CMK (cell line): Measurements from ENCODE around the gene SCARB2.
"Not testable (repeated sequence)": the region's sequence is repeated elsewhere in the genome, so short reads cannot be mapped to it uniquely, and the experiment has no call there.

Experiments
- DNase-seq: peaks from one replicate; pipeline ENCODE4 v3.0.0-alpha.2; 2010; ENCODE audit warnings: low read depth

The SCARB2 gene, protein sequence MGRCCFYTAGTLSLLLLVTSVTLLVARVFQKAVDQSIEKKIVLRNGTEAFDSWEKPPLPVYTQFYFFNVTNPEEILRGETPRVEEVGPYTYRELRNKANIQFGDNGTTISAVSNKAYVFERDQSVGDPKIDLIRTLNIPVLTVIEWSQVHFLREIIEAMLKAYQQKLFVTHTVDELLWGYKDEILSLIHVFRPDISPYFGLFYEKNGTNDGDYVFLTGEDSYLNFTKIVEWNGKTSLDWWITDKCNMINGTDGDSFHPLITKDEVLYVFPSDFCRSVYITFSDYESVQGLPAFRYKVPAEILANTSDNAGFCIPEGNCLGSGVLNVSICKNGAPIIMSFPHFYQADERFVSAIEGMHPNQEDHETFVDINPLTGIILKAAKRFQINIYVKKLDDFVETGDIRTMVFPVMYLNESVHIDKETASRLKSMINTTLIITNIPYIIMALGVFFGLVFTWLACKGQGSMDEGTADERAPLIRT

DNA sequence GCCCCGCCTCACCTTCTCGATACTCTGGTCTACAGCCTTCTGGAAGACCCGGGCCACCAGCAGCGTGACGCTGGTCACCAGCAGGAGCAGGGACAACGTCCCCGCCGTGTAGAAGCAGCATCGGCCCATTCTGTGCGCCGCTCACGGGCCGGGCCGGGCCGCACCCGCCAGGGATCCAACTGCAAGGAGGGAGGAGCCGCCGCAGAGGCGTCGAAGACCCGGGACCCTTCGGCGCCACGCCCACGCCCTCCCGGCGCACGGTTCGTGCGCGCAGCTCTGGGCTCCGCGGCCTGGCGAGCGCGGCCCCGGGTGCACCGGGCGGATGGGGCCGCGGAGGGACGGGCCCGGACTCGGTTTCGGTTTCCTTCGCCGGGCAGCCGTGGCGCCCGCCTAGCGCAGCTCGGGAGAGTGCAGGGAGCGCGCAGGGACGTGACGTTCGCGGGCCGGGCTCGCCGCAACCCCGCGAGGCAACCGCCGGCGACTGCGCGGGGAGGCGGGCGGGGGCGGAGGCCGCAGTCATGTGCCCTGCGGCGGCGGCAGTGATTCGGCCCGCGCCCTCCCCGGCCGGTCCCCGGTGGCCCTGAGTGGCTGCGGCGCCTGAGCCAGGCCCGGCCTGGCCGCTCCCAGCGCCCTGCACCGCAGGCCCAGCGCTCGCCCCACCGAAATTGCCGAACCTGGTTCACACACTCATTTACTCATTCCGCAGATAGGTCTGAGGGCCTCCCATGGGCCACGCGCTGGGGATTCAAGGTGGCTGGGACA is at the start of gene SCARB2:
SCARB2 (minus strand) TSS at position 410 of the 762 bp plus-strand sequence; CDS start at position 129, 281 bp downstream.
- peak; percentile 27 for DNase-seq

GRCh38 chr4:76260571-76260970 is 46.9 kb upstream of the SCARB2 start:
- DNase-seq, result no peak

DNA sequence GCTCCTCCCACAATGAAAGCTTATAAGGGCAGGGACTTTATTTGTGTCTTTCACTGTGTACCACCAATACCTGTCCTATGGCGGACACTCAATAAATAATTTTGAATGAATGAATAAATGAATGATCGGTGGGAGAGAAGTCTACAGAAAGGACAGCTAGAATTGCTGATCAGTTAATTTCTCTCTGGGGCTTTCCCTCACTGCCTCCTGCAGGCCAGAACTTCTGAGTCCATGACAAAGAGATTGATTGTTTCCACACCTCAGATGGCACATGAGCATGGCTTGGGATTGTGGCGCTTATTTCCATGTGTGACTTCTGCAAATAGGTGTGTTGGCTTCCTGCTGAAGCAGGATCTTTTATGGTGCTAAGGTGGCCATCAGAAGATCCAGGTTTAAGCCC is 44.2 kb upstream of the SCARB2 start:
- DNase-seq, result no peak

- no peak for DNase-seq
Observed at GRCh38 chr4:76256968-76257367, 43.3 kb upstream of the SCARB2 start.

- DNase-seq, result no peak
Observed at GRCh38 chr4:76256032-76256431, 42.4 kb upstream of the SCARB2 start.

GRCh38 chr4:76253511-76253910 is 39.9 kb upstream of the SCARB2 start:
- DNase-seq, result no peak

GRCh38 chr4:76252271-76252653 is 38.6 kb upstream of the SCARB2 start:
- DNase-seq, result no peak

DNA sequence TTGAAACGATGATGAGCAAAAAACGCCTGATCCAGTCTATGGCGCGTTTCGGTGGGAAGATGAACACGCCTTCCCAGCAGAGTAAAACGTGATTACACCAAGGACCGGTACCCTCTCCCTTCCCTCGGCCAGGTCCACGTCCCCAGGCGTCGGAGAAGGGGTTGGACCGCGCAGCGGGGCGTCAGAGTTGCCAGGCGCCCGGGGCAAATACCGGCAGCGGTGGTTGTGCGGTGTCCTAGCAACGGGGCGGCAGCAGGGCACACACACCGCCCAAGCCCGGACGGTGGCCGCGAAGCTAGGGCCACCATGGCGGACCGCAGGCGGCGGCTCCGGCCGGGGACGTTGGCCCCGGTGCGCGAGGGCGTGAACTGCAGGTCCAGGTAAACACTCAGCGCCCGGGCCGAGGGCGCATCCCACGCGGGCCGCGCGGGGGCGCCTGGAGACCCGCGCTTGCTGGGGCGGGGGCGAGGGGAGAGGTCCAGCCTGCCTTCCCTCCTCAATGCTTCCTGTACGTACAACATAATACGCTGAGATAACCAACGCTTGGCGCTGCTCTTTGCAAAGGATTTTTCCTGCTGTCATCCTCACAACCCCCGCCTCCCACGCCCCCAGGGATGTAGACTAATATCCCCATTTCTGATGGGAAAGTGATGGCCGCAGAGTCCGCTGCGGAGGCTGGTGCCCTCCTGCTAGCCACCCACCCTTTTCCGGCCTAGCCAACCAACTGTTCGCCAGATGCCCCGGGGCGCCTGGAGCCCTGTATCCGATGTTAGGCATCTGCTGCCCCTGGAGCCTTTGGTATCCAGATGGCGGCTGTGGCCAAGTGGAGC is 38.0 kb upstream of the SCARB2 start, which contains the start of gene FAM47E:
FAM47E (plus strand) TSS at position 281 of the 830 bp plus-strand sequence; CDS start at position 307, 26 bp downstream.
- no peak for DNase-seq

DNA sequence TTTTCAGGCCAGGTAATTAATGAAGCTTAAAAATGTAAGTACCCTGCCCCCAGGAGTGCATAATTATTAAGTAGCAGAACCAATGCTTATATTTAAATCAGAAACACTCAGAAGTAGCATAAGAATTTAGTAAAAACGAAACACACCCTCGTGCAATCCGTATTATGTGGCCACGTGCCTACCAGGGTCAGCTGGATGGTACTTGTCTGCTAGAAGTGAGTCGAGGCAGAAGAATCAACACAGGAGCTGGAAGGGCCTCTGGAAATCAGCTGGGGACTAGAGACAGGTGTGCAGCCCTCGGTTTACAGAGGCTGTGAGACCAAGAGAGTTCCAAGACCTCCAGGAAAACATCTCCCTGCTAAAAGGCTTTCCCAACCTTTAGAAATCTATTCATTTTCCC is 37.3 kb upstream of the SCARB2 start:
- DNase-seq, result no peak

DNA sequence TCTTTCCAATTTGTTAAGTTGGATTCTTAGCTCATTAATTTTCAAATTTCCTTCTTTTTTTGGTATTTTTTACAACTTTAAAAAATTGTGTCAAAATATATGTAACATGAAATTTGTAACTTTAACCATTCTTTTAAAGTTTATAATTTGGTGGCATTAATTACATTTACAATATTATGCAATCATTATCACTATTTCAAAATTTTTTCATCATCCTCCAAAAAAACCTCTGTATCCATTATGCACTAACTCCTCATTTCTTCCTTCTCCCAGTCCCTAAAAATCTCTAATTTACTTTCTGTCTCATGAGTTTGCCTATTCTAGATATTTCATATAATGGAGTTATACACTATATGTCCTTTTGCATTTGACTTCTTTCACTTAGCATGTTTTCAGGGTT is 33.2 kb upstream of the SCARB2 start:
- no peak for DNase-seq

GRCh38 chr4:76246025-76246424 is 32.4 kb upstream of the SCARB2 start:
- DNase-seq, result no peak

- not testable (repeated sequence) for DNase-seq
Observed at GRCh38 chr4:76243877-76244276, 30.3 kb upstream of the SCARB2 start.

GRCh38 chr4:76240236-76240635 is 26.6 kb upstream of the SCARB2 start:
- DNase-seq, result no peak

- DNase-seq, result no peak
Observed at GRCh38 chr4:76238701-76239100, 25.1 kb upstream of the SCARB2 start.

DNA sequence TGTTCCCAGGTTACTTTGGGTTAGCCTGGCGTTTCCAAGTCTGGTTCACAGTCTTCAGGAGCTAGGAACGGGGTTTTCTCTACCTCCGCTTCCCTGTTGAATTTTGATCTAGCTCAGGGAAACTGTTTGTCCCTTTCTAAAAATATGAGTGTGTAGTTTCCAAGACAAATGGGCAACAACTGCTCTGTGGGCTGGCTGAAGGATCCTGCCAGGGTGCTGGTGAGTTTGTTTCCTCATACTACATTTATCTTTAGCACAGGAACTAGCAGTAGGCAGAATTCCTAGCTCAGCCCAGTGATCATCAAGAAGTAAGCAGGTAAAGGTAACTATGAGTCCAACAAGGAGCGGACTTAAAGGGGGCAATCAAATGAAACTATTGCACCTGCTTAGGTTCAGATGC is 24.6 kb upstream of the SCARB2 start:
- no peak for DNase-seq

DNA sequence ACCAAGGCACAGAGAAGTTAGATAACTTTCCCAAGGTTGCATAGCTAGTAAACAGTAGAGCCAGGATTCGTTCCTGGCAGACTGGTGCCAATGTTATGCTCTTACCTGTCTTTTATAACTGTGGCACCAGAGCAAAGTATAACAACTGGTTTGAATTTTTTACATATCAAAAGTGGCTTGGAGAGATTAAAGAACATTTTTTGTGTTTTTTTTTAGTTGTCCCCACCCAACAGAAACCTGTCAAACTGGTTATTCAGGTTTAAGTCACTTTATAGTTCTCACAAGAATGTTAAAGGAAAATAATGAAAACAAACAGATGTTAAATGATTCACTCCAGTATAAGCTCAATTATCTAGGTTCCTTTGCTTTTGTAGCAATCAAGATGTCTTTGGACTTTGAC is 22.3 kb upstream of the SCARB2 start:
- no peak for DNase-seq

DNA sequence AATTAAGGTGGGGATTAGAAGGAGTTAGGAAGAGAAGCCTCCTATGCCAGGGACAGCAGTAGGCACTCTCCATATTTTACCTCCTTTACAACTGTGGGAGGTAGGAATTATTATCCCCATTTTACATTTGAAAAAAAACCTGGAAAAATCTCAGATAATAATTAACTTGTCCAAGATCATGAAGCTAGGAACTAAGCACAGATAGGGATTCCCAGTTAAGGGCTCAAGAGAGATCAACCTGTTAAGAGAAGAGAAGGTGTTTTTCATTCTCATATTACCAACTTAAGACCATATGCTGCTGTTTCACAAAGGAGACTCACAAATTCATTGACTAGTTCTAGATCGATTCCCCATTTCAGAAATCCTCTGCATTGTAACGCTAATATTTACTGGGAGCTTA is 21.8 kb upstream of the SCARB2 start:
- DNase-seq, result no peak

DNA sequence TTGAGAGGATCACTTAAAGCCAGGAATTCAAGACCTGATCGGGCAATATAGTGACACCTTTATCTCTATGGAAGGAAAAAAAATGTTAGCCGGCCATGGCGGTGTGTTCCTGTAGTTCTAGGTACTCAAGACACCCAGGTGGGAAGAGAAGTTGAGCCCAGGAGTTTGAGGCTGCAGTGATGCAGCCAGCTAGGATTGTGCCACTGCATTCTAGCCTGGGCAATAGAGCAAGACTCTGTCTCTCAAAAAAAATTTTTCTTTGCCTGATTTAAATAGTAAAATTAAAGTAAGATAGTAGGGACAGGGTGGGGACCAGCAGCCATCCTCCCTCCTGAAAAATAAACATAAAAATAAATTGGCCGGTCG is 21.0 kb upstream of the SCARB2 start:
- DNase-seq, result no peak

DNA sequence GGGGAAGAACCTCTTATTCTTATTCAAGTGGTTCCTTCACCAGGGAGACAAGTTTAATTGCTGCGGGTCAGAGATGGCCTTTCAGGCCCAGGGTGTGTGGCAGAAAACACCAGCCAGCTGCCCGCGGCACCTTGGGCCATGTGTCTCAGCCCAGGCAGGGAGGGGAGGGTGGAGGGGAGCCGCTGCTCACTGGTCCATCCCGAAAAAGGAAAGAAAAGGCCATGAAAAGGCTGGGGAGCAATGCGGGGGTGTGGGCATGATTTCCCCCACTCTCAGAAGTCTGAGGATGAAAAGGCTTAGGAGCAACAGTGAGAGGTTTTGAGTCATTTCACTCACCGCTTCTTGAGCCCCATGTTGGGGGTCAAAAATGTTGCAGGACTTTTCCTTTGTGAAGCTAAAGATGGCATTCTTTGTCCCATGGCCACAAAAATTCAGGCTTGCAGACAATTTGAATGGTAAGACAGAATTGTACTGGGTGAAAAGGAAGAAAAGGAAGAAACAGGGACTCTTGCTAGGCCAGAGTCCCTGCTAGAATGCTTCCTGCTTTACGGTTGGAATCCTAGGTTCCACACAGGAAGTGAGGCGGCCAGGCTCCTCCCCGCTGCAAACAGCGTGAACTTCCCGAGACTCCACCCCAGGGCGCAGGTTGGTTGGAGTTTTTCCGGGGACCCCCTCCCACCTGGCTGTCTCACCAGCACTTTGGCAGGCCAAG is 20.5 kb upstream of the SCARB2 start:
- peak; percentile 45 for DNase-seq

GRCh38 chr4:76233529-76233928 is 19.9 kb upstream of the SCARB2 start:
- DNase-seq, result peak; percentile 38

DNA sequence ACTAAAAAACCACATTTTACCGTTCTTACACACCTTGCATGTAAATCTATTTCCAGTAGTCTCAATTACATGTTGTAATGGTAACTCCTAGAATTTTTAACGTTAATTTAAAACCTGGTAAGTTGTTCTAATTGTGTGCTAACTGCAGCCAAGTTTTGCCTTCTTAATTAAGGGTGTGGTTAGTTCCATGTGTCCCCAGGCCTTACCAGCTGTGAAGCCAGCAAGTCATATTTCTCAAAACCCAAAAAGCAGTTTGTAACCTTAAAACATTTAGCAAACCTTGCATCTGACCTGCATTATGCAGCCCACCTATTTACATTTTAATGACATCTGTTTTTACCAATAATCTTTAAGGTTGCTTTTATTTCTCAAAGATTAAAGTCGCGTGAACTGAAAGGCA is 19.5 kb upstream of the SCARB2 start:
- no peak for DNase-seq

DNA sequence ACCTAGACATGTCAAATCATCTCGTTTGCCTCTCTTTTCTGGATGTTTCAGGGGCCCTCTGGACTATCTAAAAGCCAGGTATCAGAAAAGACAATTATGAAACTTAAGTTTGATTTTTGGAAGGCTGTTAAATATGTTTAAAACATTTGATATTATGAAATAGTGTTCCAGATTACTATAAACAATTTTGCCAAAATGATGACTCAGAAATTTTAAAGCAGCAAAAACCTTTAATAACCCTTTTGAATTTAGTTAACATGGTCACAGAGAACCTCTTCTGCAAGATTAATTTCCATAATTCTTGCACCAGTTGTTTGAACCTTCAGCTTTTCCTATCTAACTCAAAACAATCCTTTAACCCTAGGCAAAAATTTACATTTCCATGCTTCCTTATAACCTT is 19.1 kb upstream of the SCARB2 start:
- no peak for DNase-seq
